CD4-positive, alpha-beta T cell treated with Interleukin-15 for 1 hour (primary cell): Measurements from ENCODE around the gene FAM50B.

ENCODE experiments used
- DNase-seq: peaks from one replicate; pipeline ENCODE4 v3.0.0-alpha.2; 2020

The FAM50B gene

DNA sequence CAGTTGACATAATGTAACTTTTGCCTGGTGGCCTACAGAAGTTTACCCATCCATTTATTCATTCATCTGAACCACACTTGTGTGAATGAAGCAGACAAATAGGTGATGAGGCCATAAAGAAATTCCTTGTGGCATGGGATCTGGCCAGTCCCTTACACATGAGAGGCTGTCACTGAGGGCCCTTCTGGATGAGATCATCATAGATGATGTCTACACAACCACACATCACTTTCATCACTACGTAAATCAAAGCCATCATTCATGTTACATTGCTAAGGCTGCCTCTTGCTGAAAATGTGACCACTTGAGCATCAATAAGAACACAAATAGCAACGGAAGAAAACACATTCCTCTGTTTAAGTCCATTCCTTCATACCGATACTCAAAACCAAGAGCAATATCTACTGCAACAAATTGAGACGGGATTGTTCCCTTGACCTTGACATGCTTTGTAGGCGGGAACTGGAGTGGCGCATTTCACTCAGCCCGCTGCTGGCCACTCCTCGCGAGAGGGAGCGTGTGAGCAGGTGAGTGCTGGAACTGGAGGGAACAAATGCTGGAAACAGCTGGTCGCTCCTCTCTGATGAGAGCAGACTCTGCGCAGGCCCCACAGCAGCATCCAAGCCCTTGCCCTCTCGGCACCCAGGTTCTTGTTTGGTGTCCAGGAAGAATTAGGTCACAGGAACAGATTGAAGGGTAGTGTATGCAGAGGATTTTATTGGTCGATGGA, 49.3 kb downstream of the FAM50B start:
- no peak for DNase-seq

DNA sequence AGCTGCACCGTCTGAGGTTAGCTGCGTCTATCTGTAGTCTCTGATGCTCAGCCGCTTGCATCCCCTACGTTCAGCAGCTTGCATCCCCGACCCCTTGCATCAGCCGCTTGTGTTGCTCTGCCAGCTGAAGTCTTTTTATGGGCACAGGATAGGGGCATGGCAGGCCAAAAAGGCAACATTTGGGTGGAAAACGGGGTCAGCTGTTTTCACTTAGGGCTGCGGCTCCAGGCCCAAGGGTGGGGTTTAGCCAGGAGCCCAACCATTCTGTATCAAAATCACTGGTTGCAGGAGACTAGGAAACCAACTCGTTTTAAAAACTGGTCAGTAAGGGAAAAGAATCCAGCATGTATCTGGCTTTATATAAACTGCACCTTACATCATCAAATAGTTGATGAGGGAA, 49.9 kb downstream of the FAM50B start:
- DNase-seq: no peak

DNA sequence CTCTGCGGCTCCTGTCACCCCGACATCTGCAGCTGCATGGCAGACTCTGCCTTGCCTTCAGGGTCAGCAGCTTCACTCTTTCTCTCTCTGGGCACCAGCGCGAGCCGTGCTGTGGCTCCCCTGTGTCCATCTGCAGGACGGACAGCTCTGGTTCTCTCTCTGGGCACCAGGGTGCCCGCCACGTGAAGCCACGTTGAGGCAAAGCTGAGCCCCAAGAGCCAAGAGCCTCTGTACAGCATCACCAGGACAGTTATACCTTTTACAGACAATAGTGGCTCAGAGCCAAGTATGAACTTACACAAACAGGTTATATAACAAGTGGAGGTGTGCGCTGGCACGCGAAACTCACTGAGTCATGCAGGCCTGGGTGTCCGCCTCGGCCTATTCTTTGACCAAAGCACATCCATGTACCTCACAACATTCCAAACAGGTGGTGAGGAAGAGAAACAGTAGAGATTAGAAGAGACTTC, 50.8 kb downstream of the FAM50B start:
- no peak for DNase-seq
